CD4-positive, alpha-beta T cell treated with Interferon alpha-2 for 1 hour (primary cell): ENCODE results near the gene RBP5.

Experiments used
- DNase-seq, 2 donors: peaks; one replicate each; pipeline ENCODE4 v3.0.0-alpha.2; 2020 to 2022

Gene RBP5, protein sequence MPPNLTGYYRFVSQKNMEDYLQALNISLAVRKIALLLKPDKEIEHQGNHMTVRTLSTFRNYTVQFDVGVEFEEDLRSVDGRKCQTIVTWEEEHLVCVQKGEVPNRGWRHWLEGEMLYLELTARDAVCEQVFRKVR

DNA sequence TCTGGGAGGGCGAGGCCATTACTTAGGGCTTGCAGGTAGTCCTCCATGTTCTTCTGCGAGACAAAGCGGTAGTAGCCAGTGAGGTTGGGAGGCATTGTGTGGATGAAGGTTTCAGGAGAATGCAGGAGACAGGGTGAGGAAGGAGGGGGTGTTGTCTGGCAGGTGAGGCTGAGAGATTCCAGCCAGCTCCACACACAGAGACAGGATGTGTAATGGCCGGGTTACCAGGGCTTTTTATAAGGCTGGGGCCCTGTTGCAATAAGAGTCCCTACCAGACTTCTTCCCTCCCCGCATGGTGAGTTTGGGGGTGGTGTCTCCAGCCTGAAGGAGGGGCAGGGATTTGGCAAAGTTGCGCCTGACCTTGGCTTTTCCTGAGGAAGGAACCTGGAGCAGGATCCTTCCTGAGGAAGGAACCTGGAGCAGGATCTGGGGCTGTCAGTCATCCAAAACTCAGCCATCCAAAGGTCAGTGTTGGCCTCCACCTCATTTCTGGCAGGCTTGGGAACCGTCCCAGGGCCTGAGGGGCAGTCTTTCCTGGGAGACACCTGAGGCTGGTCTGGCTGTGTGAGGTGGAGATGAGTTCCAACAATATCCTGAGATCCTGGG lies at the start of gene RBP5:
TSS of gene RBP5 (minus strand) at position 209 of the 606 bp plus-strand sequence. CDS start at position 95, 114 bp downstream.
- no peak for DNase-seq

- DNase-seq = no peak
These were observed 49.8 kb upstream of the RBP5 start for GRCh38 chr12:7178481-7178880.

DNA sequence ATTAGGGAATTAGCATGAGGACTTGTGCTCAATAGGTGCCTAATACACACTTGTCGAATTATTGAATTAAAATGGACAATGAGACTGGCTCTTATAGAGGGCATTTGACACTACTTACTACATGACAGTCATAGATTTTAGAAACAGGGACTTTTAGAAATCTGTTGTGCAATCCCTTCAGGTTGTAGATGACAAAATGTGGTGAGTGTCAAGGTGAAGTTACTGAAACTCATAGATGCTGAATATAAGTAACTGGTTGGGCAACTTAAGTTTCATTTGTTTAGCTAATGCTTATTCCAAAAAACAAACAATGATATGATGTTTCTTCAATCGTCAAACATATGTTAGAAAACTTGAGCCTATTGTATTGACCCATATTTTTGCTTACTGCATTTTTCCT lies 47.9 kb upstream of the RBP5 start:
- no peak for DNase-seq

GRCh38 chr12:7175493-7175892 lies 46.8 kb upstream of the RBP5 start:
- DNase-seq = no peak

GRCh38 chr12:7171854-7172253 lies 43.2 kb upstream of the RBP5 start:
- DNase-seq = no peak

- DNase-seq = no peak
These were observed 41.3 kb upstream of the RBP5 start for GRCh38 chr12:7169951-7170350.

- DNase-seq = peak in 1 of 2 donors; percentile 19
These were observed 34.0 kb upstream of the RBP5 start for GRCh38 chr12:7162691-7163114.

- no peak for DNase-seq
These were observed 33.1 kb upstream of the RBP5 start for GRCh38 chr12:7161811-7162210.

GRCh38 chr12:7161327-7161726 lies 32.6 kb upstream of the RBP5 start:
- DNase-seq = no peak

- DNase-seq = no peak
These were observed 31.5 kb upstream of the RBP5 start for GRCh38 chr12:7160183-7160582.

DNA sequence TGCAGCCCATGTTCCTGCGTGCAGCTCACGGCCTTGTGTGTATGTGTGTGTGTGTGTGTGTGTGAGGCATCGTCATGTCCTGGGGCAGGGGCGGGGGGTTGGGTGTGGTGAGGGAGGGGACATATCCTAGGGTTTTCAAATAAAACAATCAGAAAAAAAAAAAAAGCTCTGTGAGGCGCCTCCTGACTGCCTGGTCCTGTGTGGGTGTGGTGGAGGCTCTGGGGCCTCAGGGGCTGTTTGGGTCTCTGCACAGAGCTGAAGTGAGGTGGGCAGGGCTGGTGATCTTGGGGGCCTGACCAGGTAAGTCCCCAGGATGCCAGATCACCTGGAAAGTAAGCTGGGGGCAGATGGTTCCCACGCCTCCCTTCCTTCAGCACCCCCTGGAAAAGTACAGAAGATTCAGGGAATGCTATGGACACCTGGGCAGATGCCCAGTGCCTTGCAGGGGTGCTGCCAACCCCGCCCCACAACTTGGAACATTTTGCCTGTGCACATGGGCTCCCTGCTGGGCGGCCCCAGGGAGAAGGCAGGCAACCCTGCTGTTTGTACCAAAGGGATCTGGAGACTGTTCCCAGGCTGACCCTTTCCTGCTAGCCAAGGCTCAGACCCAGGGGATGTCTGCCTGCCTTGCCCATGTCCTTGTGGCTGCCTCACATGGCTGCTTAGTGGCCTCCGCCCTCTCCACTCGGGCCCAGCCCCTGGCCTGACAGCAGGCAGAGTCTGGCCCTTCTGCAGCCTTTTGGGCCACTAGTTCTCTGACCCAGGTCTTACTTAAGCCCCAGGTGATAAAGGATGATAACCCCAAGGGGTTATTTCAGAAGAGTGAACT lies 30.3 kb upstream of the RBP5 start:
- DNase-seq = no peak

- DNase-seq = no peak
These were observed 28.7 kb upstream of the RBP5 start for GRCh38 chr12:7157391-7157790.

GRCh38 chr12:7156259-7157197 lies 27.8 kb upstream of the RBP5 start:
- no peak for DNase-seq

GRCh38 chr12:7155471-7156034 lies 26.9 kb upstream of the RBP5 start:
- DNase-seq = no peak

- DNase-seq = no peak
These were observed 26.3 kb upstream of the RBP5 start for GRCh38 chr12:7154901-7155470.

GRCh38 chr12:7154042-7154441 lies 25.4 kb upstream of the RBP5 start:
- no peak for DNase-seq

DNA sequence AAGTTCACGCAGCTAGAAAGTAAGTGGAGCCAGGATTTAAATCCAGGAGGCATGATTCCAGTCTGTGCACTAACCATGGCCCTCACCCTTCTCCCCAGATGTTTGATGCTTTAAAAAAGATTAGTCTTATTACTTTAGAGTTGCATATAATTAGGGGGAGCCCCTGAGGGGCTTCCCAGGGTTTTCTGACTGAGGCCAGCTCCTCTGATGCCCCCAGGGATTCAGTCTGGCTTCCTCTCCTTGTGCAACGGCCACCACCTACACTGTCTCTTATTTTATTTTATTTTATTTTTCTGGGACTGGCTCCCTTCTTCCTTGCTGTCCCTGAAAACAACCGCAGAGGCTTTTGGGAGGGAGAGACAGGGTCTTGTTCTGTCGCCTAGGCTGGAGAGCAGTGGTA lies 24.1 kb upstream of the RBP5 start:
- DNase-seq = no peak

- DNase-seq = no peak
These were observed 22.8 kb upstream of the RBP5 start for GRCh38 chr12:7151532-7151931.

DNA sequence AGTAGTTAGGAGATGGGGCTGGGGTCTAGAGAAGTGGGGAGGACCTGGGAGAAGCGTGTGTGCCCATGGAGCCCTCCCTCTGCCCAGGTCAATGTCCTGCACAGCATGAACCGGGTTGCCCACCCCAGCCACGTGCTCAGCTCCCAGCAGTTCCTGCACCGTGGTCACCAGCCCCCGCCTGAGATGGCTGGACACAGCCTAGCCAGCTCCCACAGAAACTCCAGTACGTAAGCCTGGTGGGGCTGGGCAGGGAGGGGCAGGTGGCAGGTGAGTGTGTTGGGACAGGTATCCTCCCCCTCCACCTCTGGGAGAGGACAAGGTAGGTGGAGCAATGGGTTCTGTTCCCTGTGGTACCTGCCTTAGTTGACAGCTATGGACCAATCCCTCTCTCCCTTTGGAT lies 22.2 kb upstream of the RBP5 start:
- no peak for DNase-seq

DNA sequence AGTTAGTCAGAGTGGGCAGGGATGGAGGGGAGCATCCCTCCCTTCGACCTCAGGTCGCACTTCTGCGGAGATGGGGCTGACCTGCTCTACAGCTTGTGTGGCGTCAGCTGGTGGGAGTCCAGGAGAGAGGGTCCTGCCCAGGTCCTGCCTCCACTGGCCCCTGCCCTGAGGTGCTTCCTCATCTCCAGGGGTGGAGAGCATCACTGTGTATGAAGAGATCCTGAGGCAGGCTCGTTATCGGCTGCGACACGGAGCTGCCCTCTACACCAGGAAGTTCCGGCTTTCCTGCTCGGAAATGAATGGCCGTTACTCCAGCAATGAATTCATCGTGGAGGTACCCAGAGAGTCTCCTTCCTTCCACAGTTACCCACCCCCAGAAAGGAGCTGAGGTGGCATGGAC lies 21.7 kb upstream of the RBP5 start:
- no peak for DNase-seq

DNA sequence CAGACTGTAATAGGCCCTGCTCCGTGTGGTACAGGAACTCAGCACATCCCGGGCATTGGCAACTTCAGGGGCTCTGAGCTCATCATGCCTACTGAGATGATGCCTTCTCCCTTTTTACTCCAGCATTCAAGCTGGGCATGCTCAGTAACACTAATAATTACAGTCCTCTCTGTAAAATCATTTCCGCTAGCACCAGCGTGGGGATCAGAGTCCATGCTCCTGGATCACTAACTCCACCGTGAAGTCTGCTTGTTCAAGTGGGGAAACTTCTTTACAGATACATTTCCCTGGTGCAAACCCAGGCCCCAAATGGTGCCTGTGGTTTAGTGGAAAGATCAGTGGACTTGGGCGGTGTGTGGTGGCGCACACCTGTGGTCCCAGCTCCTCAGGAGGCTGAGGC lies 18.2 kb upstream of the RBP5 start:
- DNase-seq = no peak

- DNase-seq = no peak
These were observed 17.5 kb upstream of the RBP5 start for GRCh38 chr12:7146228-7146627.
